Memory B cell (primary cell): Measurements from ENCODE around the gene PPP6R1.
"Not testable (repeated sequence)": the region's sequence is repeated elsewhere in the genome, so short reads cannot be mapped to it uniquely, and the experiment has no call there.

Source experiments
- ATAC-seq: fragments of 150-1000 bp; cut with Tn5 transposase; 2 replicates; pipeline ENCODE4 v1.10.0; 2021; ENCODE audit warnings: low read depth, mild to moderate bottlenecking, moderate library complexity
- DNase-seq, 2 donors: peaks; one replicate each; pipeline ENCODE4 v3.0.0; 2022; ENCODE audit warnings: low spot score in 2 of 2
- H3K27ac Mint-ChIP-seq: one replicate; pipeline ENCODE4 v1.8.0; 2022; ENCODE audit warnings: mild to moderate bottlenecking, moderate library complexity, mixed read lengths
- H3K27me3 Mint-ChIP-seq: one replicate; pipeline ENCODE4 v1.8.0; 2022; ENCODE audit warnings: mixed read lengths
- H3K36me3 Mint-ChIP-seq: one replicate; pipeline ENCODE4 v1.8.0; 2022; ENCODE audit warnings: mild to moderate bottlenecking, mixed read lengths
- H3K4me1 Mint-ChIP-seq: one replicate; pipeline ENCODE4 v1.8.0; 2022; ENCODE audit warnings: mixed read lengths
- H3K4me3 Mint-ChIP-seq: one replicate; pipeline ENCODE4 v1.8.0; 2022; ENCODE audit warnings: mild to moderate bottlenecking, moderate library complexity, mixed read lengths
- H3K9me3 Mint-ChIP-seq: one replicate; pipeline ENCODE4 v1.8.0; 2022; ENCODE audit warnings: mixed read lengths

Gene PPP6R1

DNA sequence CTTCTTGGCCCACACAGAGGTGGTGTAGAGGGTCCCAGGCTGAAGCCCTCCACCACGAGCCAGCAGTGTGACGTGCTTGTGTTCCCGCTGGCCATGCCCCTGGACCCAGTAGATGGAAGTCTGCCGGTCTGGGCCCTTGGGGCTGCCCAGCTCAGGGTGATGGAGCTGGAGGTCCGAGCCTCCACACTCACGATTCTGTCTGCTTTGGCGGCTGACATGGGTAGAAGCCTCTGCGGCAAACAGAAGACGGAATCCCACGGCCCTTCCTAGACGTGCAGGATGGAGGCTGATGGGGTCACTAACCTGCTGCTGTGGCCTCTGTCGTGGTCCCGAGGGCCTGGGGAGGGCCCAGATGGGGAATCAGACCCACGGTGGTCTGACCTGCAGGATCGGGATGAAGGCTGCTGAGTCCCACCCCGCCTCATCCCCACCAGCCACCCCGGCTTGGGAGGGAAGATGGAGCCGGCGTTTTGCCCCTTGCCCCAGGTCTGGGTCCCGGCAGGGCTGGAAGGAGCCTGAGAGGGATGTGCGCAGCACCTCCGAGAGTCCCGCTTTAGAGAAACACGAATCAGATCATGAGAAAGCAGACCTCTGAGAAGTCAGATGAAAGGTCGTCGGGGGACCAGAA, 34.7 kb downstream of the PPP6R1 start:
- no peak overlapping the region for H3K4me3 Mint-ChIP-seq
- ATAC-seq (no peak), DNase-seq (no peak)
- H3K27ac Mint-ChIP-seq: no peak overlapping the region
- no peaks in the 10 kb centered on the region for H3K27me3 Mint-ChIP-seq
- peaks cover 5% of the 10 kb centered on the region for H3K9me3 Mint-ChIP-seq
- H3K36me3 Mint-ChIP-seq: peaks cover 21% of the 10 kb centered on the region
- H3K4me1 Mint-ChIP-seq: peaks cover 5% of the 10 kb centered on the region

DNA sequence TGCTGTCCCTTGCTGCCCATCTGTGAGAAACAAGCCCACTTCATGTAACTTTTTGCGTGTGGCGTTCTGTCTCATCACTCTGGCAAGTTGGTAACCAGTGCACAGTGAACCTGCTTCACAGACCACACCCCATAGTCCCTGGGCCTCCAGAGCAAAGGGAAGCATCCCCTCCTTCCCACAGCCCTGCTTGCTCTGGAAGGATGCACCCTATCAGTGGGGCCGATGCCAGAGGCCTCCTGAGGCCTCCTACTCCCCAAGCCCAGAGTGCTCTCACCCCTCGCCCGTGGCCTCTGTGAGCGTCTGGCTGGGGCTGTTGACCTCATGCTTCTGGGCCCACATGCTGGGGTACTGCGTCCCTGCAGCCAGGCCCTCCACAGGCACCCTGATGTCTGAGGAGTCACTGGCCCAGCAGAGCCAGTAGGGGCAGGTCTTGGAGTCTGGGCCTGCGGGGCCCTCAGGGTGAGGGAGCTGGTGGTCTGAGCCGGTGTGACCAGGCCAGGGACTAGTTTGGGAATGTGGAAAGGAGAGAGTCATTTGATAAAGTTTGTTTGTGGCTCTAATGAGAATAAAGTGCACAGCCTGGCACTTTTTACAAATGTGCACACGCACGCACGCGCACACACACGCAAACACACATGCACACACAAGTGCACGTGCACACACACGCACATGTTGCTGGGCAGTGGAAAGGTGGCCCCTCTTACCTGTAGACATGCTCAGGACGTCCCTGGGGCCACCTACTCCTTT, 35.4 kb downstream of the PPP6R1 start:
- Mint-ChIP-seq H3K4me1 (peaks cover 5% of the 10 kb centered on the region), H3K9me3 (peaks cover 5% of the 10 kb centered on the region), H3K36me3 (peaks cover 19% of the 10 kb centered on the region), H3K4me3 (no peak overlapping the region), H3K27ac (no peak overlapping the region), H3K27me3 (no peaks in the 10 kb centered on the region)
- no peak for DNase-seq
- no peak for ATAC-seq

DNA sequence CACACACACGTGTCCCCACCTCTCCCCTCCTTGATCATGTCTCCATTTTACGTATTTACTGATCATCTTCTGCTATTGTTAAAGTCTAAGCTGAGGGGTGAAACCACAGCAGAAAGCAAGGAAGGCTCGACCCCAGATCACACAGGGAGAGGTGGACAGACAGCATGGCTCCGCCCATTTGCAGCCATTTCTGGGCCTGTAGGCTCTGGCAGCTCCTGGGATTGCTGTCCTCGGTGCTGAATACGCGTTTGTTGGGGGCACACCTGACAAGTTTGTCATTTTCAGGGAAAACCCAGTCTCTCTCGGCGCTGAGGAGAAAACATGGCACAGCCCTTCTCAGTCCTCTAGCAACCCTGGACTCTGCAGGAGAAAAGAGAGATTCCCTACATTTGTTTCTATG, 38.3 kb downstream of the PPP6R1 start:
- DNase-seq: no peak
- H3K9me3 Mint-ChIP-seq: peaks cover 8% of the 10 kb centered on the region

DNA sequence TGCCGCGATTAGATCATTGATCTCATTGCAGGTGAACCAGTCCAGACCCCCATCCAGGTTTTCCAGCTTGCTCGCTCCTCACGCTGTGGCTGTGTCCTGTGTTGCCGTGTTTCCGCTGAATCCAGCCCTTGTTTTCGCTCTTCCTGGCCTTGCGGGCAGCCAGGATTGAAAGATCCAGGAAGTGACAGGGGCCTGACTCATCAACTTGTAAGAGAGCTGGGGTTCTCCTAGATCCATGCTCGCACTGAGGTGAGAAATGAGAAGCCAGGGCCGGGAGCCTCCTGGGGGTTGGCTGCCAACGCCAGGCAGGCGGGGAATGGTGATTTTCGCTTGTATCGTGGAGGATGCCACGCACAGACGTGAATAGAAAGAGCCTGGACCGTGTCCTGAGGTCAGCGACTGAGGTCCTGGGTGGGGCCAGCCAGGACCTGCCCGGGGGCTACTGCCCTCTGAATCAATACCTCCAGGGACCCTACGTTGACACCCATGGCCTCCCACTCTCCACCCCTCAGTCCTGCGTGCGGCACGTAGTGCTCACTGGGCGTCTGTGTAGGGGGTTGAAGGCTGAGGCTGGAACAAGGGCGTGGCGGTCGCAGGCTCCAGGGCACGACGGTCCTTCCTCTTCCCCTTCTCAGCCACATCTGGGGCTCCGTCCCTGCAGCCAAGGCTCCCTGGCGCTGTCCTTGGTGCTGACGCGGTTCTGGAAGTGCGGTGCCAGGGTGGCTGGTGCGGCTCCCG, 42.2 kb downstream of the PPP6R1 start:
- ATAC-seq: peak; percentile 53

More for the DNA sequence above, 38.3 kb downstream of the PPP6R1 start:
- ATAC-seq: no peak
- no peak overlapping the region for H3K27ac Mint-ChIP-seq
- peaks cover 3% of the 10 kb centered on the region for H3K27me3 Mint-ChIP-seq
- no peak overlapping the region for H3K4me3 Mint-ChIP-seq
- peaks cover 11% of the 10 kb centered on the region for H3K36me3 Mint-ChIP-seq
- H3K4me1 Mint-ChIP-seq: peaks cover 11% of the 10 kb centered on the region

DNA sequence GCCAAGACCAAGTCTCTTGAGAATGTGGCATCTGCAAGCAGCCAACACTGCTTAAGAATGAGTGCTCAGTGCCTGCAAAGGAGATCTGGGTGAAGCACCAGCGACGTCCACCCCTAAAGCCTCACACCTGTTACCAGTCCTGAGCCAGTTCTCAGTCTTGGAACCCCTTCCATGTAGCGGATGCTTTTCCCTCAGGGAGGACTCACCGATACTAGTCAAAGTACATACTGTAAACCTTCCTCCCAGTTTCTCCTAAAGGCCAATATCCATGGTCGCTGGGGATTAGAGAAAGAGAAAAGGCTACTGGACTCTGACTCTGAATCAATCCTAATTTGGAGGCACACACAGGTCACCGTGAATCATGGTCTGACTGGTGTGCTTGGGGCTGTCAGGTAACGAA, 45.3 kb downstream of the PPP6R1 start:
- no peak overlapping the region for H3K27ac Mint-ChIP-seq

More for the DNA sequence above, 42.2 kb downstream of the PPP6R1 start:
- H3K36me3 Mint-ChIP-seq: peaks cover 6% of the 10 kb centered on the region
- H3K9me3 Mint-ChIP-seq: peaks cover 9% of the 10 kb centered on the region
- H3K27ac Mint-ChIP-seq: peak overlapping the region; percentile 15
- H3K4me1 Mint-ChIP-seq: peaks cover 7% of the 10 kb centered on the region
- DNase-seq: peak in 1 of 2 donors; percentile 25
- H3K27me3 Mint-ChIP-seq: peaks cover 7% of the 10 kb centered on the region
- no peak overlapping the region for H3K4me3 Mint-ChIP-seq

DNA sequence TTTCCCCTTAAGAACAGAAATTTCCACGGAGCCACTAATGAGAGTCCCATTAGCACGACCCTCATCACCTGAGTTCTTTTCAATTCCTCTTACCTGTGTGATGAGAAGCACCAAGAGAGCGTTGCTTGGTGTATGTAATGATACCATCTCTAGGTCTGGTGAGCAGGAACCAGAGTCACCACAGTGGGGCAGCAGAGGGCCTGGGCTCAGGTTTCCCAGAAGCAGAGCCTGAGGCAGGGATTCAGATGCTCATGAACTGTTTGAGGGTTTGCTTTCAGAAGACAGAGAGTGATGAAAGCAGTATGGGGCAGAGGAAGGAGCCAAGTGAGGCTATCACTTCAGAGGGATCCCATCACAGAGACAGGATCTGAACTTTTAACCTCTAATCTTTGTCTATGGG, 46.4 kb downstream of the PPP6R1 start:
- Mint-ChIP-seq H3K9me3 (peaks cover 5% of the 10 kb centered on the region), H3K4me1 (peaks cover 7% of the 10 kb centered on the region), H3K27me3 (peaks cover 13% of the 10 kb centered on the region), H3K27ac (no peak overlapping the region), H3K4me3 (no peak overlapping the region), H3K36me3 (no peaks in the 10 kb centered on the region)
- ATAC-seq (peak; percentile 27), DNase-seq (no peak)

More for the DNA sequence above, 45.3 kb downstream of the PPP6R1 start:
- DNase-seq: no peak
- H3K4me1 Mint-ChIP-seq: peaks cover 7% of the 10 kb centered on the region
- no peak for ATAC-seq
- H3K4me3 Mint-ChIP-seq: no peak overlapping the region
- H3K9me3 Mint-ChIP-seq: peaks cover 5% of the 10 kb centered on the region
- H3K36me3 Mint-ChIP-seq: no peaks in the 10 kb centered on the region
- H3K27me3 Mint-ChIP-seq: peaks cover 13% of the 10 kb centered on the region

DNA sequence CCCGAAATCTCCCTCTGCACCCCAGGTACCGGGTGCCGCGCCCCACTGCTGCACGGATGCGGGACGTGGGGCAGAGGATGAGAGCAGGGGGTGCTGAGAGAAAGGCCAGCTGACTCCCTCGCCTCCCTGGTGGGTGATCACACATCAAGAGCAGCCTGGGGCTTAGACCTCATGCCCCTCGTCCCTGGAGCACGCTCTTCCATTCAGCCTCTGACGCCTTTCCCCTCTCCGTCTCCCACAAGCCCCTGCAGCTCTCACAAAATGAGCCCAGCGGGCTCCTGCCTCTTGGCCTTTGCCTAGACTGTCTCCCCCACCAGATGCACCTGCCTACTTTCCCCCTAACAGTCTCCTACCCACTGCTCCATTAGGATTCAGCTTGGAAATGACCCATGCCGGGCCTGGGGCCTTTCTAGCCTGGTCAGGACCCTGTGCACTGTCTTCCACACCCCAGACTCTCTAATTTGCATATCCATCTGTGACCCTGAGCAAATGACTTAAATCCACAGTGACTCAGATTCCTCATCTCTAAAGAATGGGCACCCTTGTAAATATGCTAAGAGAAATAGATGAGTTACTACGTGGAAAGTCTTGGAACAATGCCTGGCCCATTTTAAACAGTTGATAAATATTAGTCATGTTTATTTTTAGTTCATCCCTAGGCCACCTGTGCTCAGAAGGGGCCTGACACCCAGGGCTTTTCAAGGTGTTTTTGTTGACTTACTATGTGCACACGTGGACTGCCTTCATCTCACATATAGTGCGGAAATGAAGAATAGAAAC, 48.9 kb downstream of the PPP6R1 start:
- H3K4me1 Mint-ChIP-seq: no peaks in the 10 kb centered on the region
- no peak overlapping the region for H3K4me3 Mint-ChIP-seq
- H3K9me3 Mint-ChIP-seq: peaks cover 2% of the 10 kb centered on the region
- peaks cover 21% of the 10 kb centered on the region for H3K27me3 Mint-ChIP-seq
- DNase-seq (no peak), ATAC-seq (no peak)
- no peaks in the 10 kb centered on the region for H3K36me3 Mint-ChIP-seq
- H3K27ac Mint-ChIP-seq: no peak overlapping the region

DNA sequence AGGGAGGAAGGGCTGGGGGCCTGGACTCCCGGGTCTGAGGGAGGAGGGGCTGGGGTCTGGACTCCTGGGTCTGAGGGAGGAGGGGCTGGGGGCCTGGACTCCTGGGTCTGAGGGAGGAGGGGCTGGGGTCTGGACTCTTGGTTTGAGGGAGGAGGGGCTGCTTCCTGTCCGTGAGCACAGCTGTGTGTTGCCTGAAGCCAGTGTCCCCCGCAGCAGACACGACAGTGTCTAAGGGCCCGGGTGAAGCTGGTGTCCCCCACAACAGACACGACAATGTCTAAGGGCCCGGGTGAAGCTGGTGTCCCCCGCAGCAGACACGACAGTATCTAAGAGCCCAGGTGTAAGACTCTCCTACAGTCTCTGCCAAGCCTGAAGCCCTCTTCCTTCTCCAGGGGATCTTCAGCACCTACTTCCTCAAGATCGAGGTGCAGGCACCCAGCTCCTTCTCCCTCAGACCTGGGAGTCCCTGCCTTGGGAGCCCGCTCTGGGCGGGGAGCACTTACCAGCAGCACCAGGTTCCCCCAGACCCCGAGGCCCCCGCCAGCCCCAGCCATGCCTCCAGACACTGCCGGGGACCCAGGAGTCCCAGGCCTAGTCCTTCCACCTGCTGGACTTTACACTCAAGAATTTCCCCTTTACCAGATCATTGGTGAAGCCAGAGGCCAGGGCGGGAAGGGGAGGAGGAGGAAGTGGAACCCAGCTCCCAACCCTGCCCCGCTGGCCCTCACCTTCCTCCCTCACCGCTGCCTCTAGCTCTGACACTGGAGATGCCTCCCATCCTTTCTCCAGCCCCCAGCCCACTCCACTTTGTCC, 49.7 kb downstream of the PPP6R1 start, which contains the start of gene PTPRH:
Gene PTPRH, minus strand, starts transcription at position 622 of the 813 bp plus-strand sequence. Its CDS starts 68 bp downstream, at position 554.
- H3K4me3 Mint-ChIP-seq: no peak within 1 kb of the TSS
- H3K9me3 Mint-ChIP-seq: peaks cover 2% of the 10 kb centered on the region
- no peaks in the 10 kb centered on the region for H3K4me1 Mint-ChIP-seq
- peaks cover 22% of the 10 kb centered on the region for H3K27me3 Mint-ChIP-seq
- ATAC-seq (no peak), DNase-seq (no peak)
- H3K27ac Mint-ChIP-seq: no peak within 1 kb of the TSS
- H3K36me3 Mint-ChIP-seq: no peaks in the 10 kb centered on the region

DNA sequence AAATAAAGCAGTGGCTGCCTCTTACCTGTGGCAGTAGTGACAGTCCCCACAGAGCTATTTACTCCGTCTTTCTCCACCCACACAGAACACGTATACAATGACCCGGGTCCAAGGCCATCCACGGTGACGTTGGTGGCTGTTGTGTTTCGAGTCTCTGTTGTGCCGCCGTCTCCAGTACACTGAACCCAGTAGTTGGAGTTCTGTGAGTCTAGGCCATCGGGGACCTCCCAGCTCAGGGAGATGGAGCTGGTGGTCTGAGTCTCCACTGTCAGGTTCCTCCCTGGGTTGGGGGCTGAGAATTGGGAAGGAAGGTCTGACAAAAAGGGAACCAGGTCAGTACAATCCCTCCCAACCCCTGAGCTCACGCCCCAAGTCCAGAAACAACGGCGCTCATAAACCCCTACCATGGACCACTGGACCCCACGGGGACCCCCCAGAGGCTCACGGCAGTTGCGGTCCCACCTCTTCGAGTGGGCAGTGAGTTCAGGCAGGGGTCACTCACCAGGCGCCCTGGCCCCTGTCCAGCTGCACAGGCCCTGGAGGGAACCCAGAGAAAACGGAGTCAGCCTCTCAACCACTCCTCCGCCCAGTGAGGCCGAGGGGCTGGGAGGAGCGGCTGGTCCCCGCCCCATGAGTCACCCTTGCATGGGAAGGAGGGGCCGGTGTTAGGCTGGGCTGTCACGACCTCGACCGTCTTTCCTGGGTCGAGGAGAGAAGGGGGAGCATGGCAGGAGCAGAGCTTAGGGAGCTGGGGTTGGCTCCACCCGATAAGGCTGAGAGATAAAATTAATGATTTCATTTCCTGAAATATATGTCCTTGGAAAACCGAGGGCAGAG, 51.9 kb downstream of the PPP6R1 start:
- Mint-ChIP-seq H3K27ac (no peak overlapping the region), H3K9me3 (peaks cover 2% of the 10 kb centered on the region), H3K4me1 (peaks cover 2% of the 10 kb centered on the region), H3K4me3 (no peak overlapping the region), H3K27me3 (peaks cover 29% of the 10 kb centered on the region), H3K36me3 (no peaks in the 10 kb centered on the region)
- ATAC-seq (no peak), DNase-seq (no peak)

DNA sequence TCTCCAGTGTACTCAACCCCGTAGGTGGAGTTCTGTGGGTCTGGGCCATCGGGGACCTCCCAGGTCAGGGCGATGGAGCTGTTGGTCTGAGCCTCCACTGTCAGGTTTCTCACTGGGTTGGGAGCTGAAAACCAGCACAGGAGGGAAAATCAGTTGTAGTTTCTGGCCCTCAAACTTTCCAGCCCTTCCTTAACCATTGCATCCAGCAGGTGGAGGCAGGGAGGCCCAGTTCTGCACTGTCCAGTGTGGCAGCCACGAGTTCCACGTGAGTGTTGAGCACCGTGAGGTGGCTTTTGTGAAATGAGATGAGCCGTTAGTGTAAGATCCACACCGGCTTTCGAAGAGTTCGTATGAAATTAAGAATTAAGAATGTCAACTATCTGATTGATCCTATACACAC, 56.6 kb downstream of the PPP6R1 start:
- DNase-seq, H3K27ac Mint-ChIP-seq, H3K9me3 Mint-ChIP-seq, H3K4me3 Mint-ChIP-seq, H3K36me3 Mint-ChIP-seq, H3K4me1 Mint-ChIP-seq: not testable (repeated sequence)
- H3K27me3 Mint-ChIP-seq: peaks cover 31% of the 10 kb centered on the region
- peak; percentile 55 for ATAC-seq

DNA sequence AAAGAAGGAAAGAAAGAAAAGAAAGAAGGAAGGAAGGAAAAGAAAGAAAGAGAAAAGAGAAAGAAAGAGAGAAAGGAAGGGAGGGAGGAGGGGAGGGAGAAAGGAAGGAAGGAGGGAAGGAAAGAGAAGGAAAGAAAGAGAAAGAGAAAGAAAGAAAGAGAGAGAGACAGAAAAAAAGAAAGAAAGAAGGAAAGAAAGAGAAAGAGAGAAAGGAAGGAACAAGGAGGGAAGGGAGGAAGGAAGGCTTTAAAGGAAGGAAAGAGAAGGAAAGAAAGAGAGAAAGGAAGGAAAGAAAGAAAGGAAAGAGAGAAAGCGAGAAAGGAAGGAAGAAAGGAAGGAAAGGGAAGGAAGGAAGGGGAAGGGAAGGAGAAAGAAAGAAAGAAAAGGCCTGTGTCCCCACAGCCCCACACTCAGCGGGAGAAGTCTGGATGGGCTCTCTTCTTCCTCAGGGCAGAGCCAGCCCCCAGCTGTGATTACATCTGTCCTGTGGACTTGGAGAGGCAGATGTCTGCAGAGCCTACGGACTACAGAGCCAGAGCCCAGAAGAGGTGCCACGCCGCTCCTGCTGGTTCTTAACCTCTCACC, 59.1 kb downstream of the PPP6R1 start:
- ATAC-seq (no peak), DNase-seq (no peak)
- Mint-ChIP-seq H3K36me3 (no peaks in the 10 kb centered on the region), H3K27ac (no peak overlapping the region), H3K9me3 (no peaks in the 10 kb centered on the region), H3K4me3 (no peak overlapping the region), H3K27me3 (peaks cover 22% of the 10 kb centered on the region), H3K4me1 (peaks cover 2% of the 10 kb centered on the region)

DNA sequence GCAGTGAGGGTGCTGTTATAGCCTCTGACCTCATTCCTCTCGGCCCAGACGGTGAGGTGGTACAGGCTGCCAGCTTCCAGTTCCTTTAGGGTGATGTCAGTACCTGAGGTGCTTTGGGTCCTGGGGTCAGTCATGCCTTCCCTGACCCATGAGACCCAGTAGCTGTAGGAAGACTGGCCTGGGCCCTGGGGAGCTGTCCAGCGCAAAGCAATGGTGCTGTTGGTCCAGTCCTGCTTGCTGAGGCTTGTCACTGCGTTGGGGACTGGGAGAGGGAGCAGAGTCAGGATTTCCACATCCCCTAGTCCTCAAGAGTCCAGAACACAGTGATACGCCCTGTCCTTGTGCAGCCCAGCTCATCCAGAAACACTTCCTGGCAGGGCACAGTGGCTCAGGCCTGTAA, 60.2 kb downstream of the PPP6R1 start:
- DNase-seq: no peak
- Mint-ChIP-seq H3K27me3 (peaks cover 19% of the 10 kb centered on the region), H3K4me1 (peaks cover 2% of the 10 kb centered on the region), H3K4me3 (no peak overlapping the region), H3K9me3 (no peaks in the 10 kb centered on the region), H3K27ac (no peak overlapping the region), H3K36me3 (no peaks in the 10 kb centered on the region)
- ATAC-seq: no peak
